ENCODE results near the gene CX3CR1.
A peak's percentile ranks its signal among the peaks of the same experiment; 100 is the strongest.
"Not testable (repeated sequence)": the region's sequence is repeated elsewhere in the genome, so short reads cannot be mapped to it uniquely, and the experiment has no call there.

Gene CX3CR1

GRCh38 chr3:39267631-39268548 is 11.9 kb downstream of the CX3CR1 start:
- peak; percentile 64 to 74 for DNase-seq (ENCODE audit: low read depth in 2 of 2)

- DNase-seq (ENCODE audit: low read depth in 2 of 2), result no peak
These were observed 15.8 kb downstream of the CX3CR1 start for GRCh38 chr3:39264053-39264452.

GRCh38 chr3:39263576-39263975 is 16.3 kb downstream of the CX3CR1 start:
- DNase-seq (ENCODE audit: low read depth in 2 of 2), result no peak

GRCh38 chr3:39262846-39263245 is 17.0 kb downstream of the CX3CR1 start:
- no peak for DNase-seq (ENCODE audit: low read depth in 2 of 2)

GRCh38 chr3:39261726-39262125 is 18.1 kb downstream of the CX3CR1 start:
- DNase-seq (ENCODE audit: low read depth in 2 of 2), result no peak

GRCh38 chr3:39260957-39261356 is 18.9 kb downstream of the CX3CR1 start:
- peak in 1 of 2 donors; percentile 22 for DNase-seq (ENCODE audit: low read depth in 2 of 2)

- no peak for DNase-seq (ENCODE audit: low read depth in 2 of 2)
These were observed 19.5 kb downstream of the CX3CR1 start for GRCh38 chr3:39260318-39260717.

GRCh38 chr3:39255503-39256325 is 24.1 kb downstream of the CX3CR1 start:
- no peak for DNase-seq (ENCODE audit: low read depth in 2 of 2)

- DNase-seq (ENCODE audit: low read depth in 2 of 2), result no peak
These were observed 24.9 kb downstream of the CX3CR1 start for GRCh38 chr3:39254806-39255449.

GRCh38 chr3:39251576-39251975 is 28.3 kb downstream of the CX3CR1 start:
- no peak for DNase-seq (ENCODE audit: low read depth in 2 of 2)

GRCh38 chr3:39250116-39250747 is 29.6 kb downstream of the CX3CR1 start:
- DNase-seq (ENCODE audit: low read depth in 2 of 2), result no peak

- DNase-seq (ENCODE audit: low read depth in 2 of 2), result no peak
These were observed 30.3 kb downstream of the CX3CR1 start for GRCh38 chr3:39249453-39250115.

- no peak for DNase-seq (ENCODE audit: low read depth in 2 of 2)
These were observed 38.3 kb downstream of the CX3CR1 start for GRCh38 chr3:39241561-39241960.

- no peak for DNase-seq (ENCODE audit: low read depth in 2 of 2)
These were observed 42.8 kb downstream of the CX3CR1 start for GRCh38 chr3:39237027-39237426.

GRCh38 chr3:39234651-39235050 is 45.2 kb downstream of the CX3CR1 start:
- DNase-seq (ENCODE audit: low read depth in 2 of 2), result no peak

- no peak for DNase-seq (ENCODE audit: low read depth in 2 of 2)
These were observed 47.0 kb downstream of the CX3CR1 start for GRCh38 chr3:39232859-39233258.

- DNase-seq (ENCODE audit: low read depth in 2 of 2), result no peak
These were observed 49.4 kb downstream of the CX3CR1 start for GRCh38 chr3:39230453-39230852.

- DNase-seq (ENCODE audit: low read depth in 2 of 2), result no peak
These were observed 51.3 kb downstream of the CX3CR1 start for GRCh38 chr3:39228496-39228895.

GRCh38 chr3:39227596-39227995 is 52.2 kb downstream of the CX3CR1 start:
- not testable (repeated sequence) for DNase-seq (ENCODE audit: low read depth in 2 of 2)

GRCh38 chr3:39226106-39226741 is 53.6 kb downstream of the CX3CR1 start:
- no peak for DNase-seq (ENCODE audit: low read depth in 2 of 2)

- DNase-seq (ENCODE audit: low read depth in 2 of 2), result no peak
These were observed 55.5 kb downstream of the CX3CR1 start for GRCh38 chr3:39224288-39224687.
